Heart left ventricle (tissue), 13 donors: ENCODE data around the gene CHRNA1.

ENCODE experiments used
- CTCF ChIP-seq, 12 donors: fragments of 200-600 bp; sonication (generic) in 4 of 12; IDR thresholded peaks; one replicate each; pipeline versions ENCODE4 v1.5.0 to v1.8.0; 2018 to 2022; ENCODE audit warnings: antibody characterized with exemption in 12 of 12, mild to moderate bottlenecking in 5 of 12
- POLR2A ChIP-seq, 2 donors: fragments of 450-650 bp; IDR thresholded peaks; one replicate each; pipeline ENCODE4 v1.6.1; 2017; ENCODE audit warnings: antibody characterized with exemption in 2 of 2, mild to moderate bottlenecking in 2 of 2, moderate library complexity in 2 of 2
- donor health status: ischemic (EF 13 %, LVEDD 7.1; RV severe dilation, severe dysfunction).
- donor health status: DM: no; HTN: yes; CAD: no.
- donor health status: DM: no; HTN: no; CAD: no.
- donor health status: ischemic (EF 25% LVEDD 6.9; RV normal size, moderate dysfunction).
- donor health status: ischemic (EF 25% LVEDD 5.7; RV mildly dilated, moderate dysfunction).
- donor health status: ischemic (EF 35%, LVEDD 5.7; RV mildly dilated, moderate dysfunction).
- donor health status: nonischemic (EF 11% LVEDD 7.7; RV severe dilation, severe dysfunction).
- donor health status: DM: yes; HTN: yes; CAD: no.
- donor health status: PGD.
- donor health status: ischemic (EF 29% LVEDD 5.4; RV normal size, mild dysfunction).
- donor health status: nonischemic (EF 23%, LVEDD 6.1; RV moderate dilation, normal function).

DNA sequence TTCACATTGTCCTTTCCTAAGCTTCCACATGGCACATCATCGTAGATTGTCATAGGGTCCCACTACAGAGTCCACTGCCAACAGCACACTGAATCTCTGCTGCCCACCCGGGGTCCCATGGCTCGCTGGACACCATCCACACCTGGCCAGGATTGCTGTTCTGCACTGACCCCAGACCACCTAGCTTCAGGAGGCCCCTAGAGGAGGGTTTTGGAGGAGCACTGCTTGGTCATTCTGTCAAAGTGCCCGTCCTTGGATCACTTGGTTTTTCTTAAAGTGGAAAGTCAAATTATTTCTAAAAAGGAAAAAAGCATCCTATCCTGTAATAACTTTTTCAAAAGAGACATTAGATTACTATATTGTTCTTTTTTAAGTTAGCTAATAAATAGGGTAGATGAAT is 59.0 kb downstream of the CHRNA1 start:
- TF ChIP-seq CTCF (IDR thresholded peaks at IDR 0.05) = no peak
- no peak for TF ChIP-seq POLR2A (IDR thresholded peaks at IDR 0.05)
